HUES48 (cell line): ENCODE data around the gene SH3RF1.
"Not testable (repeated sequence)": the region's sequence is repeated elsewhere in the genome, so short reads cannot be mapped to it uniquely, and the experiment has no call there.

ENCODE experiments used
- H3K27ac ChIP-seq: one replicate; pipeline ENCODE4 v1.7.0; 2013; ENCODE audit warnings: low read depth, low read length, inconsistent platforms
- H3K27me3 ChIP-seq: 2 replicates; pipeline ENCODE4 v1.6.1; 2013; ENCODE audit warnings: mild to moderate bottlenecking, low read length; ENCODE audit not compliant: control insufficient read depth, insufficient read depth
- H3K36me3 ChIP-seq: 2 replicates; pipeline ENCODE4 v1.6.1; 2013; ENCODE audit warnings: low read length; ENCODE audit not compliant: control insufficient read depth, insufficient read depth
- H3K4me1 ChIP-seq: 2 replicates; pipeline ENCODE4 v1.6.1; 2013; ENCODE audit warnings: mild to moderate bottlenecking, low read length; ENCODE audit not compliant: control insufficient read depth, insufficient read depth
- H3K4me3 ChIP-seq: 2 replicates; pipeline ENCODE4 v1.5.1; 2013; ENCODE audit warnings: mild to moderate bottlenecking, low read depth, low read length
- H3K9ac ChIP-seq: 2 replicates; pipeline ENCODE4 v1.6.1; 2013; ENCODE audit warnings: mild to moderate bottlenecking, low read depth, low read length, moderate library complexity
- H3K9me3 ChIP-seq: 2 replicates; pipeline ENCODE4 v1.6.1; 2013; ENCODE audit warnings: low read length; ENCODE audit not compliant: control insufficient read depth, insufficient read depth

Gene SH3RF1

DNA sequence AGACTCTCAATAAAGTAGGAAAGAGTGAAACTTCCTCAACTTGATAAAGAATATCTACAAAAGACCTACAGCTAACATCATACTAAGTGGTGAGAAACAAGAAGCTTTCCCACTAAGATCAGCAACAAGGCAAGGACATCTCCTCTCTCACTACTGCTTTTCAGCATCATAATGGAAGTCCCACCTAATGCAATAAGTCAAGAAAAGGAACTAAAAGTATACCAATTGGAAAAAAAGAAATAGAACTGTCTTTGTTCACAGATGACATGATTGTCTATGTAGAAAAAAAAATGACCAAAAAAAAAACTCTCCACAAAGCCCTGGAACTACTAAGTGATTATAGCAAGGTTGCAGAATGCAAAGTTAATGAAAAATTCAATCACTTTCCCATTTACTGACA, 25.1 kb upstream of the SH3RF1 start:
- Histone ChIP-seq H3K27me3 (no peaks in the 10 kb centered on the region), H3K9ac (no peak overlapping the region), H3K36me3 (no peaks in the 10 kb centered on the region), H3K9me3 (no peaks in the 10 kb centered on the region), H3K4me3 (no peak overlapping the region), H3K27ac (no peak overlapping the region), H3K4me1 (no peaks in the 10 kb centered on the region)

DNA sequence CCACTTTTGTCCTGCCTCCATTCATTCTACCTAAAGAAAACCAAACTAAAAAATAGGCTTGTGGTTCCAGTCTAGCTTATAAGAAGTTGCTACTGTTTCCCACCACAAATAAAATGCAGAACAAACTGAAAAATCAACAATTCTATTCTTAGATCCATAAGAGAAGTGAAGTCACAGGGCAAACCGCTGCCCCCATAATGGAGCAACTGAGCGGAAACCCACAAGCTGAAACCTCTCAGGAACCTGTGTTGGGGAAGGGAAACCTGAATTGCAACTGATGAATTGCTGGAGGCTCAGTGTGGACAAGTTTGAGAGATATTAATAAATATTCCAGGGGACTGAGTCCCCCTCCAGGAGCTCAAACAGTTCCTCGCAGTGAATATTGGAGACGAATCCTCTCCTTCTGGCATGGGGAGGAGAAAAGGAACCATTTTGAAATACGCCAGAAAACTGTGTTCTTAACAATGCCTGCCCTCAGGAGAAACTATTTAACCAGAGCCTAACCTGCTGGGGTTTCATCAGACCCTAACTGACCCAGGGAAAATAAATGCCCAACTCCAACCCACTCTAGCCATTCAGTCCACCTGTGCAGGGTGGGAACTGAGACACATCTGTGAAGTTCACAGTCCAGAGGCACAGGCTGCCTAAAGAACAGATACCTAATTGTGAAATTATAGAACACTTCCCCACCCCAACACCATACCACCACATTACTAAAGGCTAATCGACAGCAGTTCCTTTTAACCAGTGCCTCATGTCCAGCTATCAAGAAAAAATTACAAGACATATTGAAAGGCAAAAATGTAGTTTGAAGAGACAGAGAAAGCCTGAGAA, 22.8 kb upstream of the SH3RF1 start:
- Histone ChIP-seq H3K27ac (no peak overlapping the region), H3K4me3 (no peak overlapping the region), H3K27me3 (no peaks in the 10 kb centered on the region), H3K9me3 (no peaks in the 10 kb centered on the region), H3K9ac (no peak overlapping the region), H3K4me1 (no peaks in the 10 kb centered on the region), H3K36me3 (no peaks in the 10 kb centered on the region)

DNA sequence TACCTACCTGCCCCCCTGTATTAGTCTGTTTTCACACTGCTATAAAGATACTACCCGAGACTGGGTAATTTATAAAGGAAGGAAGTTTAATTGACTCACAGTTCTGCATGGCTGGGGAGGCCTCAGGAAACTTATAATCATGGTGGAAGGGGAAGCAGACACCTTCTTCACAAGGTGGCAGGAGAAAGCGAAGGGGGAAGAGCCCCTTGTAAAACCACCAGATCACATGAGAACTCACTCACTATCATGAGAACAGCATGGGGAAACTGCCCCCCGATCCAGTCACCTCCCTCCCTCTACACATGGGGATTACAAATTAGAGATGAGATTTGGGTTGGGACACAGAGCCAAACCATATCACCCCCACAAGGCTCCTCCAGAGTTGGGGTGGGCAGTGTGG, 17.2 kb upstream of the SH3RF1 start:
- H3K36me3 ChIP-seq, H3K4me1 ChIP-seq, H3K27me3 ChIP-seq, H3K9me3 ChIP-seq, H3K27ac ChIP-seq, H3K4me3 ChIP-seq, H3K9ac ChIP-seq: not testable (repeated sequence)

DNA sequence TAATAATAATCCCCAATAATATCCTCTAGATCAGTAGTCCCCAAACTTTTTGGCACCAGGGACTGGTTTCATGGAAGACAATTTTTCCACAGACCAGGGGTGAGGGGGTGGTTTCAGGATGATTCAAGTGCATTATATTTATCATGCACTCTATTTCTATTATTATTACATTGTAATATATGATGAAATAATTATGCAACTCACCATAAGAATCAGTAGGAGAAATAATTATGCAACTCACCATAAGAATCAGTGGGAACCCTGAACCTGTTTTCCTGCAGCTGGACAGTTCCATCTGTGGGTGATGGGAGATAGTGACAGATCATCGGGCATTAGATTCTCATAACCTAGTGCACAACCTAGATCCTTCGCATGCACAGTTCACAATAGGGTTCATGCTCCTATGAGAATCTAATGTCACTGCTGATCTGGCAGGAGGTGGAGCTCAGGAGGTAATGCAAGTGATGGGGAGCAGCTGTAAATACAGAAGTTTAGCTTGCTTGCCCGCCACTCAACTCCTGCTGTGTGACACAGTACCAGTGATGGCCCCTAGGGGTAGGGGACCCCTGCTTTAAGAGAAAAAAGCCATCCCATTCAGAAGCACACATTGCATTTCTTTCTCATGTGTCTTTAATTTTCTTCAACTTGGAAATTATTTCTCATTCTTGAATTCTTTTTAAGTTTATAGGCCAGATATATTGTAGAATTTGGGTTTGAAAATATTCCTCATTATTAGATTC, 16.0 kb upstream of the SH3RF1 start:
- Histone ChIP-seq H3K9me3 (no peaks in the 10 kb centered on the region), H3K36me3 (no peaks in the 10 kb centered on the region), H3K27me3 (no peaks in the 10 kb centered on the region), H3K4me1 (no peaks in the 10 kb centered on the region), H3K4me3 (no peak overlapping the region), H3K9ac (no peak overlapping the region), H3K27ac (no peak overlapping the region)

DNA sequence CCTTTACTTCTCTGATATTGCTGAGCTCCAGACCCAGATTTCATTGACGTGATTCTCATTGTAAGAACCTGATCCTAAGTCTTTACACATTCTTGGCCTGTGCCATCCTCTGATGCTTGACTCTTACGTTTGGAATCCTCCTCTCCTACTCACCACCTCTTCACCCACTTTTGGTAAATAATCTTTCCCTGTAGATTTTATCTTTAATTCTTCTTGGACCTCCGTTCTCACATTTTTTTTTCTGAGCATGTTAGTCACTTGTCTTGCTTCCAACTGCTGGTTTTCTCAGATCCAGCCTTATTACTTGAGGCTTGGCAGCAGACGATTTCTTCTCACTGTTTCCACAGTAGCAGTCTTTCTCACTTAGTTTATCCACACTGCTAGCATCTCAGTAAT, 12.4 kb upstream of the SH3RF1 start:
- no peak overlapping the region for H3K27ac ChIP-seq
- no peak overlapping the region for H3K9ac ChIP-seq
- no peaks in the 10 kb centered on the region for H3K36me3 ChIP-seq
- no peaks in the 10 kb centered on the region for H3K27me3 ChIP-seq
- no peaks in the 10 kb centered on the region for H3K9me3 ChIP-seq
- no peaks in the 10 kb centered on the region for H3K4me1 ChIP-seq
- H3K4me3 ChIP-seq = no peak overlapping the region

DNA sequence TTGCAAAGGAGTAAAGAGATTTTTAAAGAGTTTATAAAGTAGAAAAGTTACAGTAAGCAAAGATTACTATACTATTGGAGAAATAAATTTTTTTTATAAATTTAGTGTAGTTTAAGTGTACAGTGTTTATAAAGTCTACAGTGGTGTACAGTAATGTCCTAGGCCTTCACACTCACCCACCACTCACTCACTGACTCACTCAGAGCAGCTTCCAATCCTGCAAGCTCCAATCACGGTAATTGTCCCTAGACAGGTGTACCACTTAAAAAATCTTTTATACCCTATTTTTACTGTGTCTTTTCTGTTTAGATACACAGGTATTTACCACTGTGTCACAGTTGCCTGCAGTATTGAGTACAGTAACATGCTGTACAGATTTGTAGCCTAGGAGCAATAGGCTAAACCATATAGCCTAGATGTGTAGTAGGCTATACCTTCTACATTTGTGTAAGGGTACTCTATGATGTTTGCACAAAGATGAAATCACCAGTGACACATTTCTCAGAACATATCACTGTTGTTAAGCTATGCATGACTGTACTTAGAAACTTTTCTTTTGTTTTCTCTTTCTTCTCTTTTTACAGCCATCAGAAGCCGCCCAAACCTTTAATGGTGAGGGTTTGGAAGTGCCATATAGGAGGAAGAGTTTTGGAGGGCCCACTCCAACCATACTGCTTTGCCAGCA, 11.8 kb upstream of the SH3RF1 start:
- Histone ChIP-seq H3K9me3 (no peaks in the 10 kb centered on the region), H3K36me3 (no peaks in the 10 kb centered on the region), H3K27ac (no peak overlapping the region), H3K4me3 (no peak overlapping the region), H3K4me1 (no peaks in the 10 kb centered on the region), H3K27me3 (no peaks in the 10 kb centered on the region), H3K9ac (no peak overlapping the region)

DNA sequence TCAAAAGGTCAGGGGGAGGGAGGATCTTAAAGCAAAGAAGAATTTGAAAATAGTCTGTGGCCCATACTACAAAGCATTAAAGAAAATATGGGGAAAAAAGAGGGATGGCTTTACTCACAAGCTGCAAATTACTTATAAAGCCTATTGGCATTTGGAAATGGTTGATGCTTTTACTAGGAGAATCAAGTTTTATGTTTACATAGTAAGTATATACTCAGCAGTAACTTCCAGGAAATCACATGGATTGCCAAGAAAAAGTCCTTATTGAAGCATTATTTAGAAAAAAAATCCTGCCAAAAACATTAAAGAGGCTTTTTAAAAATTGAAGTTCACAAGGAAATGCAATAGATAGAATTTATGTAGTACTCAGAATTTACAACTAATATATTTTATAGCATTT, 8.4 kb upstream of the SH3RF1 start:
- H3K27ac ChIP-seq = no peak overlapping the region
- no peaks in the 10 kb centered on the region; the same call in 1 of the 2 replicates for H3K27me3 ChIP-seq
- peaks cover 5% of the 10 kb centered on the region; the same call in 1 of the 2 replicates for H3K4me1 ChIP-seq
- H3K9me3 ChIP-seq = no peaks in the 10 kb centered on the region
- no peak overlapping the region for H3K9ac ChIP-seq
- no peak overlapping the region for H3K4me3 ChIP-seq
- no peaks in the 10 kb centered on the region for H3K36me3 ChIP-seq

DNA sequence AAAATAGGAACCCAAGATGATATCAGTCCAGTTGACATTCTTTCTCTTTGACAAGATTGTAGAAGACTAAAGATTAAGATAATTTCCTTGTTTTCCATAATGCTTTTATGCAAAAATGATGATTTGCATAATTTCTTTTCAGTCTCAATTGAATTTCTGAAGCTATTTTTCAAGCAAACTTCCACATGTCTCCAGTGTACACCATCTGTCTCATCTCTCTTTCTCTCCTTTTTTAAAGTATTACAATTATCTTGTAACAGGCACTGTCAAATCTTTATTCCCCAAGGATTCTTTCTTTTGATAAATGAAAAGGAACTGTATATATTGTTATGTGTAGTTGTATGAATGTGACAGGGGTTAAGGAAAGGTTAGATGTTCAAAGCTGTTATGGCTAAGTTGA, 7.9 kb upstream of the SH3RF1 start:
- no peak overlapping the region for H3K27ac ChIP-seq

DNA sequence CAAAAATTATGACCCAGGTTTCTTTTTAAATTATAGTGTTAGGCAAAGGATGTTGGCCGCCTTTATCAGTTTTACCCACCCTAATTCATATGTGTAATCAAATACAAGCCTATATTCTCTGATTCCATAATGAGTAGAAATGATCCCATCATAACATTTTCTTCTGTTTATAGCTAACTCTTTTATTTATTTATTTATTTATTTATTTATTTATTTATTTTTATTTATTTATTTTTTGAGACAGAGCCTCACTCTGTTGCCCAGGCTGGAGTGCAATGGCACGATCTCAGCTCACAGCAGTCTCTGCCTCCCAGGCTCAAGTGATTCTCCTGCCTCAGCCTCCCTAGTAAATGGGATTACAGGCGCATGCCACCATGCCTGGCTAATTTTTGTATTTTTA, 7.1 kb upstream of the SH3RF1 start:
- not testable (repeated sequence) for H3K4me3 ChIP-seq, H3K9me3 ChIP-seq, H3K4me1 ChIP-seq, H3K27ac ChIP-seq, H3K36me3 ChIP-seq, H3K27me3 ChIP-seq, H3K9ac ChIP-seq

More for the DNA sequence above, 7.9 kb upstream of the SH3RF1 start:
- Histone ChIP-seq H3K4me1 (peaks cover 5% of the 10 kb centered on the region; the same call in 1 of the 2 replicates), H3K36me3 (no peaks in the 10 kb centered on the region), H3K9ac (no peak overlapping the region), H3K4me3 (no peak overlapping the region), H3K27me3 (no peaks in the 10 kb centered on the region; the same call in 1 of the 2 replicates), H3K9me3 (no peaks in the 10 kb centered on the region)

DNA sequence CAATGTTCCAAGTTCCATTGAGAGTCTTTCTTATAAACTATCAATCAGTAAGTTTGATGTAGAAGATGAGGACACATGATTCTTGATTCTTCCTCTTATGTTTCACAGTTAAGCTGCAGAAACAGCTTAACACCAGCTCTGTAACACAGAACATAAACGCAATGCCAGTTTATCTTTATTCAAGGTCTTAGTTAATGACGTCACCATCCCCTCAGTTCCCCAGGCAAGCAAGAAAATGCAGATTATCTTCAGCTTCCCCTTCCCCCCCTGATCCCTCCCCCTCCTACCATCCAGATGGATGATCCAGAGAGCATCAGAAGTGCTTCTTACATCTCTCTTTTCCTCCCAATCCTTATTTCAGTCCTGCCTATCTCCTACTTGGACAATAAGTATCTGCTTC, 4.4 kb upstream of the SH3RF1 start:
- no peaks in the 10 kb centered on the region for H3K36me3 ChIP-seq

DNA sequence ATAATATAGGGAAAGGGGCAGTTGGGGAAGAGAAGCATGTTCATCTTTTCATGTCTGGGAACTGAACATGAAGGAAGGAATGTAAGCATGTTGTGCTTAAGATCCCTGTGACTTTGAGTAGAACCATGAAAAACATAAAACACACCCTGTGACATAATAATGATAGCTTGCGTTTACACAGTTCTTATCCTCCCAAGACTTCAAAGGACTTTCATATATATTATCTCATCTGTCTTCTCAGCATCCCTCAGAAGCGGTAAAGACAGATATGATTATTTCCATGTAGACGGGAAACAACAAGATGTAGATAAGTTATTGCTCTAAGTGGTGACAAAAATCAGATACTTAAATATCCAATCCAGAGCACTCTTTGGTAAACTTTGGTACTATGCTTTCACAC, 3.3 kb upstream of the SH3RF1 start:
- peaks cover 13% of the 10 kb centered on the region for H3K27me3 ChIP-seq
- H3K4me3 ChIP-seq = no peak overlapping the region
- no peak overlapping the region for H3K27ac ChIP-seq
- H3K4me1 ChIP-seq = peaks cover 21% of the 10 kb centered on the region
- H3K9me3 ChIP-seq = no peaks in the 10 kb centered on the region
- no peaks in the 10 kb centered on the region for H3K36me3 ChIP-seq
- no peak overlapping the region for H3K9ac ChIP-seq

More for the DNA sequence above, 4.4 kb upstream of the SH3RF1 start:
- H3K4me1 ChIP-seq = peaks cover 15% of the 10 kb centered on the region
- no peak overlapping the region for H3K4me3 ChIP-seq
- H3K9me3 ChIP-seq = no peaks in the 10 kb centered on the region
- peaks cover 13% of the 10 kb centered on the region for H3K27me3 ChIP-seq
- H3K27ac ChIP-seq = no peak overlapping the region
- no peak overlapping the region for H3K9ac ChIP-seq
